ENCODE results near the gene CASP4.

Gene CASP4

DNA sequence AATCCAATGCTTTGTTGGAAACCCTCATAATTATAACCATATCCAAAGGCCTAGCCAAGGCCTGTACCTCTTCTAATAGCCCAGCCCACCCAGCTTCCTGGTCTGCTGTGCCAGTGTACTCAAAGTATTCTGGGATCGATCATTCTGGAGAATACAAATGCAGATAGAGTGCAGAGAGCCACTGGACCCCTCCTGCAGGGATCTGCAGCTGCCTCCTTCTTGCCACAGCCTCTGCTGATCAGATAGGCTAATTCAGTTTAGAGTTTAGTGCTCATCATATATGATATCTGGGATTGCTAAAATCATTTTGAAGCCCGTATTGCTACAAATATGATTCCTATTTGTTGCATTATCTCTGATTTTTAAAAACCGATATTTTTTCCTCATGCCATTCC lies 37.1 kb upstream of the CASP4 start:
- TF ChIP-seq, protein P1, sequence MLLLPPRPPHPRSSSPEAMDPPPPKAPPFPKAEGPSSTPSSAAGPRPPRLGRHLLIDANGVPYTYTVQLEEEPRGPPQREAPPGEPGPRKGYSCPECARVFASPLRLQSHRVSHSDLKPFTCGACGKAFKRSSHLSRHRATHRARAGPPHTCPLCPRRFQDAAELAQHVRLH (tag by site-specific recombination; IDR thresholded peaks at IDR 0.05): no peak
- TF ChIP-seq ZNF610 (tag by site-specific recombination; IDR thresholded peaks at IDR 0.05; ENCODE audit: borderline replicate concordance) (no peak), ZNF223 (tag by site-specific recombination; IDR thresholded peaks at IDR 0.05) (no peak), ZNF529 (tag by site-specific recombination; IDR thresholded peaks at IDR 0.05; ENCODE audit: insufficient replicate concordance) (no peak), ZNF133 (tag by site-specific recombination; IDR thresholded peaks at IDR 0.05) (no peak), ZNF354C (tag by site-specific recombination; IDR thresholded peaks at IDR 0.05; ENCODE audit: borderline replicate concordance, low read depth) (no peak), ZNF837 (tag by site-specific recombination; IDR thresholded peaks at IDR 0.05) (no peak)
- TF ChIP-seq, protein P2, sequence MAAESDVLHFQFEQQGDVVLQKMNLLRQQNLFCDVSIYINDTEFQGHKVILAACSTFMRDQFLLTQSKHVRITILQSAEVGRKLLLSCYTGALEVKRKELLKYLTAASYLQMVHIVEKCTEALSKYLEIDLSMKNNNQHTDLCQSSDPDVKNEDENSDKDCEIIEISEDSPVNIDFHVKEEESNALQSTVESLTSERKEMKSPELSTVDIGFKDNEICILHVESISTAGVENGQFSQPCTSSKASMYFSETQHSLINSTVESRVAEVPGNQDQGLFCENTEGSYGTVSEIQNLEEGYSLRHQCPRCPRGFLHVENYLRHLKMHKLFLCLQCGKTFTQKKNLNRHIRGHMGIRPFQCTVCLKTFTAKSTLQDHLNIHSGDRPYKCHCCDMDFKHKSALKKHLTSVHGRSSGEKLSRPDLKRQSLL (tag by site-specific recombination; IDR thresholded peaks at IDR 0.05): no peak
- Histone ChIP-seq H3K4me3 (ENCODE audit: low read depth, low read length) (no peak overlapping the region), H3K36me3 (ENCODE audit: control insufficient read depth in 2 of 2, insufficient read depth in 1 of 2, low read length in 2 of 2) (no peaks in the 10 kb centered on the region), H3K4me1 (ENCODE audit: control insufficient read depth, insufficient read depth, low read length) (no peaks in the 10 kb centered on the region), H3K27ac (ENCODE audit: extremely low read depth, low read depth, low read length) (no peak overlapping the region), H3K9me3 (ENCODE audit: control insufficient read depth, insufficient read depth, low read depth, low read length) (no peaks in the 10 kb centered on the region)
- ChIA-PET POLR2A (no interaction called here), CTCF (interaction anchor here (1.5 kb wide), 1 partner anchor 8 kb away, joined by 3 read pairs; no protein-coding TSS in a partner anchor)

DNA sequence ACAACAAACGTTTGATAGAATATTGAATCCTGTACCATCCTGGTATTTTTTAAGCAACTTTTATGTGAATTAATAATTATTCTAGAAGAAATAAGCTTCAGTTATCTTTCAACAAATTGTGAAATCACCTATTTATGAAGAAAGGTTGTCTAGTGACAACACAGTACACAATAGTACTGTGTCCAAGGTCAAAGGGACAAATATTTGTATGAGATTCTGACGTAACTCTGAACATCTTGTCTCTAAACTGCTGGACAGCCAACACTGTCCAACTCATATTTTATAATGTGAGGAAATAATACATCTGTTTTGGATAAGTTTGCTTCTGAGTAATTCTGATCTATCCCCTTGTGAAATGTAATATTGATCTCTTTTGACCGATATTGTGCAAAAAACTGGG lies 35.6 kb upstream of the CASP4 start:
- no peak overlapping the region for H3K27ac ChIP-seq (ENCODE audit: extremely low read depth, low read depth, low read length)
- no peaks in the 10 kb centered on the region for H3K9me3 ChIP-seq (ENCODE audit: control insufficient read depth, insufficient read depth, low read depth, low read length)
- ChIA-PET POLR2A (no interaction called here), CTCF (no interaction called here)
- H3K36me3 ChIP-seq (ENCODE audit: control insufficient read depth in 2 of 2, insufficient read depth in 1 of 2, low read length in 2 of 2): no peaks in the 10 kb centered on the region
- H3K4me1 ChIP-seq (ENCODE audit: control insufficient read depth, insufficient read depth, low read length): no peaks in the 10 kb centered on the region
- TF ChIP-seq ZNF48 (tag by site-specific recombination; IDR thresholded peaks at IDR 0.05) (no peak), SP3 (tag by site-specific recombination; IDR thresholded peaks at IDR 0.05) (no peak), ZNF521 (tag by site-specific recombination; IDR thresholded peaks at IDR 0.05) (no peak), ZNF239 (tag by site-specific recombination; IDR thresholded peaks at IDR 0.05) (no peak), ZFP37 (tag by site-specific recombination; IDR thresholded peaks at IDR 0.05) (no peak), SALL2 (tag by site-specific recombination; IDR thresholded peaks at IDR 0.05; ENCODE audit: borderline replicate concordance) (no peak), ZNF2 (tag by site-specific recombination; IDR thresholded peaks at IDR 0.05) (no peak), ZNF211 (tag by site-specific recombination; IDR thresholded peaks at IDR 0.05; ENCODE audit: low read depth) (no peak), EGR2 (tag by site-specific recombination; IDR thresholded peaks at IDR 0.05; ENCODE audit: low read depth) (no peak)
- TF ChIP-seq, protein P3, sequence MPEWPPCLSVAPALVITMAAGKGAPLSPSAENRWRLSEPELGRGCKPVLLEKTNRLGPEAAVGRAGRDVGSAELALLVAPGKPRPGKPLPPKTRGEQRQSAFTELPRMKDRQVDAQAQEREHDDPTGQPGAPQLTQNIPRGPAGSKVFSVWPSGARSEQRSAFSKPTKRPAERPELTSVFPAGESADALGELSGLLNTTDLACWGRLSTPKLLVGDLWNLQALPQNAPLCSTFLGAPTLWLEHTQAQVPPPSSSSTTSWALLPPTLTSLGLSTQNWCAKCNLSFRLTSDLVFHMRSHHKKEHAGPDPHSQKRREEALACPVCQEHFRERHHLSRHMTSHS (tag by site-specific recombination; IDR thresholded peaks at IDR 0.05): no peak
- TF ChIP-seq, protein P4, sequence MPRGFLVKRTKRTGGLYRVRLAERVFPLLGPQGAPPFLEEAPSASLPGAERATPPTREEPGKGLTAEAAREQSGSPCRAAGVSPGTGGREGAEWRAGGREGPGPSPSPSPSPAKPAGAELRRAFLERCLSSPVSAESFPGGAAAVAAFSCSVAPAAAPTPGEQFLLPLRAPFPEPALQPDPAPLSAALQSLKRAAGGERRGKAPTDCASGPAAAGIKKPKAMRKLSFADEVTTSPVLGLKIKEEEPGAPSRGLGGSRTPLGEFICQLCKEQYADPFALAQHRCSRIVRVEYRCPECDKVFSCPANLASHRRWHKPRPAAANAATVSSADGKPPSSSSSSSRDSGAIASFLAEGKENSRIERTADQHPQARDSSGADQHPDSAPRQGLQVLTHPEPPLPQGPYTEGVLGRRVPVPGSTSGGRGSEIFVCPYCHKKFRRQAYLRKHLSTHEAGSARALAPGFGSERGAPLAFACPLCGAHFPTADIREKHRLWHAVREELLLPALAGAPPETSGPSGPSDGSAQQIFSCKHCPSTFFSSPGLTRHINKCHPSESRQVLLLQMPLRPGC (tag by site-specific recombination; IDR thresholded peaks at IDR 0.05): no peak
- no peak overlapping the region for H3K4me3 ChIP-seq (ENCODE audit: low read depth, low read length)

DNA sequence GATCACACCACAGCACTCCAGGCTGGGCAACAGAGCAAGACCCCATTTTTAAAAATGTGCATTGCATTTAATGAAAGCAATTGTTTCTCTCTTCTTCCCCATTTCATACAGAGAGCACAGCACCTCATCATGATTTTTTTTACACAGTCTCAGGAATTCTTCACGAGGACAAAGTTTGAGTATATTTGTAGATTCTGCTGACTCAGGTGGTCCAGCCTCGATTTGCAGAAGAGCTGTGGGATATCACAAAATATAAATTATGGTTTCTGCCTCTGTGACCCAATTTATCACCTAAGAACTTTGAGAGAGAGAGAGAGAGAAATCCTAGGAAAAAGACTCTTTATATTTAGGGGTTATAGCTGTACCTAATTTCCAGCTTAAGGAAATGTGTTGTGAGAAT lies 34.8 kb upstream of the CASP4 start:
- CTCF ChIA-PET: interaction anchor here (0.7 to 1.2 kb wide), 2 partner anchors 128 to 463 kb away, joined by 3 to 4 read pairs; no protein-coding TSS in a partner anchor
- H3K36me3 ChIP-seq (ENCODE audit: control insufficient read depth in 2 of 2, insufficient read depth in 1 of 2, low read length in 2 of 2): no peaks in the 10 kb centered on the region
- POLR2A ChIA-PET: no interaction called here
- TF ChIP-seq ZNF677 (tag by site-specific recombination; IDR thresholded peaks at IDR 0.05): no peak
- no peak for TF ChIP-seq MYNN (tag by site-specific recombination; IDR thresholded peaks at IDR 0.05; ENCODE audit: borderline replicate concordance)
- TF ChIP-seq, protein P5, sequence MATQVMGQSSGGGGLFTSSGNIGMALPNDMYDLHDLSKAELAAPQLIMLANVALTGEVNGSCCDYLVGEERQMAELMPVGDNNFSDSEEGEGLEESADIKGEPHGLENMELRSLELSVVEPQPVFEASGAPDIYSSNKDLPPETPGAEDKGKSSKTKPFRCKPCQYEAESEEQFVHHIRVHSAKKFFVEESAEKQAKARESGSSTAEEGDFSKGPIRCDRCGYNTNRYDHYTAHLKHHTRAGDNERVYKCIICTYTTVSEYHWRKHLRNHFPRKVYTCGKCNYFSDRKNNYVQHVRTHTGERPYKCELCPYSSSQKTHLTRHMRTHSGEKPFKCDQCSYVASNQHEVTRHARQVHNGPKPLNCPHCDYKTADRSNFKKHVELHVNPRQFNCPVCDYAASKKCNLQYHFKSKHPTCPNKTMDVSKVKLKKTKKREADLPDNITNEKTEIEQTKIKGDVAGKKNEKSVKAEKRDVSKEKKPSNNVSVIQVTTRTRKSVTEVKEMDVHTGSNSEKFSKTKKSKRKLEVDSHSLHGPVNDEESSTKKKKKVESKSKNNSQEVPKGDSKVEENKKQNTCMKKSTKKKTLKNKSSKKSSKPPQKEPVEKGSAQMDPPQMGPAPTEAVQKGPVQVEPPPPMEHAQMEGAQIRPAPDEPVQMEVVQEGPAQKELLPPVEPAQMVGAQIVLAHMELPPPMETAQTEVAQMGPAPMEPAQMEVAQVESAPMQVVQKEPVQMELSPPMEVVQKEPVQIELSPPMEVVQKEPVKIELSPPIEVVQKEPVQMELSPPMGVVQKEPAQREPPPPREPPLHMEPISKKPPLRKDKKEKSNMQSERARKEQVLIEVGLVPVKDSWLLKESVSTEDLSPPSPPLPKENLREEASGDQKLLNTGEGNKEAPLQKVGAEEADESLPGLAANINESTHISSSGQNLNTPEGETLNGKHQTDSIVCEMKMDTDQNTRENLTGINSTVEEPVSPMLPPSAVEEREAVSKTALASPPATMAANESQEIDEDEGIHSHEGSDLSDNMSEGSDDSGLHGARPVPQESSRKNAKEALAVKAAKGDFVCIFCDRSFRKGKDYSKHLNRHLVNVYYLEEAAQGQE (tag by site-specific recombination; IDR thresholded peaks at IDR 0.05): no peak
- no peak for TF ChIP-seq MZF1 (tag by site-specific recombination; IDR thresholded peaks at IDR 0.05; ENCODE audit: borderline replicate concordance)
- TF ChIP-seq ZXDB (tag by site-specific recombination; IDR thresholded peaks at IDR 0.05): no peak
- no peak for TF ChIP-seq ZNF157 (tag by site-specific recombination; IDR thresholded peaks at IDR 0.05)
- TF ChIP-seq KLF7 (tag by site-specific recombination; IDR thresholded peaks at IDR 0.05; ENCODE audit: borderline replicate concordance): no peak
- TF ChIP-seq ZNF76 (tag by site-specific recombination; IDR thresholded peaks at IDR 0.05; ENCODE audit: borderline replicate concordance, low read depth): no peak

More for the DNA sequence above, 34.8 kb upstream of the CASP4 start:
- no peaks in the 10 kb centered on the region for H3K9me3 ChIP-seq (ENCODE audit: control insufficient read depth, insufficient read depth, low read depth, low read length)
- H3K4me1 ChIP-seq (ENCODE audit: control insufficient read depth, insufficient read depth, low read length): no peaks in the 10 kb centered on the region
- H3K27ac ChIP-seq (ENCODE audit: extremely low read depth, low read depth, low read length): no peak overlapping the region
- H3K4me3 ChIP-seq (ENCODE audit: low read depth, low read length): no peak overlapping the region

Data from HEK293 (cell line).